Measurements from ENCODE around the gene KRTAP5-7.
"Not testable (repeated sequence)": the region's sequence is repeated elsewhere in the genome, so short reads cannot be mapped to it uniquely, and the experiment has no call there.

The KRTAP5-7 gene

GRCh38 chr11:71535825-71536224 lies 8.8 kb downstream of the KRTAP5-7 start:
- no peak for FAIRE-seq

- FAIRE-seq = no peak
Observed at GRCh38 chr11:71537537-71537936, 10.5 kb downstream of the KRTAP5-7 start.

- not testable (repeated sequence) for FAIRE-seq
Observed at GRCh38 chr11:71537977-71538665, 11.1 kb downstream of the KRTAP5-7 start, which contains the start of gene KRTAP5-8. Gene KRTAP5-8, plus strand, starts transcription at chr11:71538025. Its CDS starts 31 bp downstream, at chr11:71538056.

GRCh38 chr11:71538666-71538990 lies 11.6 kb downstream of the KRTAP5-7 start:
- no peak for FAIRE-seq

GRCh38 chr11:71539017-71539416 lies 11.9 kb downstream of the KRTAP5-7 start:
- no peak for FAIRE-seq

GRCh38 chr11:71539971-71540370 lies 12.9 kb downstream of the KRTAP5-7 start:
- not testable (repeated sequence) for FAIRE-seq

GRCh38 chr11:71540521-71541304 lies 13.6 kb downstream of the KRTAP5-7 start:
- FAIRE-seq = not testable (repeated sequence)

- FAIRE-seq = no peak
Observed at GRCh38 chr11:71542382-71542781, 15.3 kb downstream of the KRTAP5-7 start.

GRCh38 chr11:71542879-71543777 lies 16.1 kb downstream of the KRTAP5-7 start:
- no peak for FAIRE-seq

- no peak for FAIRE-seq
Observed at GRCh38 chr11:71543866-71544265, 16.8 kb downstream of the KRTAP5-7 start.

GRCh38 chr11:71544525-71545214 lies 17.6 kb downstream of the KRTAP5-7 start:
- FAIRE-seq = no peak

GRCh38 chr11:71545405-71545966 lies 18.4 kb downstream of the KRTAP5-7 start:
- FAIRE-seq = no peak

GRCh38 chr11:71548120-71548519 lies 21.1 kb downstream of the KRTAP5-7 start, which contains the start of gene KRTAP5-9:
Gene KRTAP5-9, plus strand, starts transcription at chr11:71548420. Its CDS starts 238 bp downstream, at chr11:71548658.
- FAIRE-seq = no peak

- FAIRE-seq = no peak
Observed at GRCh38 chr11:71548716-71549151, 21.7 kb downstream of the KRTAP5-7 start.

GRCh38 chr11:71551711-71552110 lies 24.6 kb downstream of the KRTAP5-7 start:
- no peak for FAIRE-seq

- no peak for FAIRE-seq
Observed at GRCh38 chr11:71554996-71555395, 27.9 kb downstream of the KRTAP5-7 start.

- FAIRE-seq = no peak
Observed at GRCh38 chr11:71555508-71555907, 28.4 kb downstream of the KRTAP5-7 start.

GRCh38 chr11:71556018-71556417 lies 29.0 kb downstream of the KRTAP5-7 start:
- no peak for FAIRE-seq

GRCh38 chr11:71557257-71557656 lies 30.2 kb downstream of the KRTAP5-7 start:
- FAIRE-seq = no peak

GRCh38 chr11:71558996-71559395 lies 31.9 kb downstream of the KRTAP5-7 start:
- FAIRE-seq = no peak

- FAIRE-seq = no peak
Observed at GRCh38 chr11:71562120-71562519, 35.1 kb downstream of the KRTAP5-7 start.

- no peak for FAIRE-seq
Observed at GRCh38 chr11:71563406-71563805, 36.3 kb downstream of the KRTAP5-7 start.

Data from colon (tissue), 2 donors.